Measurements from ENCODE around the gene BIRC6. TPM values are rescaled to one million over a fixed set of nuclear protein-coding genes. Genes with fewer than 3 reads are reported as not detected.

Gene BIRC6
- polyA plus RNA-seq, 1 donor (not counting 4 experiments of a cell fraction or from before 2014, with no cell fraction given) = 57.0 TPM

- Histone ChIP-seq H3K36me3 (ENCODE audit: control insufficient read depth in 2 of 2, extremely low read depth in 1 of 2, insufficient read depth in 2 of 2, low read length in 2 of 2) (peaks cover 4 to 5% of the 10 kb centered on the region in 2 experiments), H3K27me3 (ENCODE audit: control insufficient read depth, extremely low read depth, insufficient read depth, low read length) (no peaks in the 10 kb centered on the region), H3K9me3 (ENCODE audit: control insufficient read depth, low read depth, low read length) (no peaks in the 10 kb centered on the region), H3K27ac (ENCODE audit: control insufficient read depth, insufficient read depth, low read length) (no peak overlapping the region), H3K79me2 (ENCODE audit: control insufficient read depth, insufficient read depth, low read length) (peaks cover 29% of the 10 kb centered on the region), H3K4me3 (ENCODE audit: control insufficient read depth in 2 of 3, extremely low read depth in 1 of 3, insufficient read depth in 2 of 3, low read depth in 1 of 3, low read length in 3 of 3) (no peak overlapping the region), H3K4me1 (ENCODE audit: control insufficient read depth, extremely low read depth, insufficient read depth, low read length) (no peaks in the 10 kb centered on the region), H3K9me1 (ENCODE audit: control insufficient read depth, extremely low read depth, insufficient read depth, low read length) (peaks cover under 1% of the 10 kb centered on the region), H3K4me2 (ENCODE audit: control insufficient read depth, extremely low read depth, insufficient read depth, low read depth, low read length) (no peak overlapping the region), H2AFZ (ENCODE audit: control insufficient read depth, low read length) (no peak overlapping the region), H3K9ac (ENCODE audit: control insufficient read depth, extremely low read depth, insufficient read depth, low read length) (no peak overlapping the region), H4K20me1 (ENCODE audit: control insufficient read depth, extremely low read depth, insufficient read depth, low read length) (no peaks in the 10 kb centered on the region)
- FAIRE-seq (no peak), DNase-seq (ENCODE audit: low read depth, low spot score) (no peak)
- no peak for TF ChIP-seq CTCF (optimal IDR thresholded peaks at IDR 0.05 in 1 of 3, IDR thresholded peaks at IDR 0.05 in 1 of 3, conservative IDR thresholded peaks at IDR 0.05 in 1 of 3; ENCODE audit: extremely low read depth in 1 of 3, insufficient read depth in 2 of 3, low read length in 3 of 3)
- no peak for TF ChIP-seq EZH2 (IDR thresholded peaks at IDR 0.05; ENCODE audit: low read length)
- dilution Hi-C loops (cut with MboI; ENCODE audit: extremely low pct_ligation_motif_present, low sequenced_read_pairs) = no loop called here
Observed at GRCh38 chr2:32430804-32431203, 74.0 kb downstream of the BIRC6 start.

GRCh38 chr2:32436150-32436549 is 79.3 kb downstream of the BIRC6 start:
- no peaks in the 10 kb centered on the region for H3K9me3 ChIP-seq (ENCODE audit: control insufficient read depth, low read depth, low read length)
- H2AFZ ChIP-seq (ENCODE audit: control insufficient read depth, low read length) = no peak overlapping the region
- FAIRE-seq (no peak), DNase-seq (ENCODE audit: low read depth, low spot score) (no peak)
- peaks cover 7 to 29% of the 10 kb centered on the region in 2 experiments for H3K36me3 ChIP-seq (ENCODE audit: control insufficient read depth in 2 of 2, extremely low read depth in 1 of 2, insufficient read depth in 2 of 2, low read length in 2 of 2)
- peaks cover 6% of the 10 kb centered on the region for H3K79me2 ChIP-seq (ENCODE audit: control insufficient read depth, insufficient read depth, low read length)
- no peak overlapping the region for H3K27ac ChIP-seq (ENCODE audit: control insufficient read depth, insufficient read depth, low read length)
- H3K9me1 ChIP-seq (ENCODE audit: control insufficient read depth, extremely low read depth, insufficient read depth, low read length) = no peaks in the 10 kb centered on the region
- dilution Hi-C loops (cut with MboI; ENCODE audit: extremely low pct_ligation_motif_present, low sequenced_read_pairs) = no loop called here
- no peaks in the 10 kb centered on the region for H3K27me3 ChIP-seq (ENCODE audit: control insufficient read depth, extremely low read depth, insufficient read depth, low read length)
- H3K9ac ChIP-seq (ENCODE audit: control insufficient read depth, extremely low read depth, insufficient read depth, low read length) = no peak overlapping the region
- no peaks in the 10 kb centered on the region for H4K20me1 ChIP-seq (ENCODE audit: control insufficient read depth, extremely low read depth, insufficient read depth, low read length)
- H3K4me3 ChIP-seq (ENCODE audit: control insufficient read depth in 2 of 3, extremely low read depth in 1 of 3, insufficient read depth in 2 of 3, low read depth in 1 of 3, low read length in 3 of 3) = no peak overlapping the region
- TF ChIP-seq EZH2 (IDR thresholded peaks at IDR 0.05; ENCODE audit: low read length) (no peak), CTCF (optimal IDR thresholded peaks at IDR 0.05 in 1 of 3, IDR thresholded peaks at IDR 0.05 in 1 of 3, conservative IDR thresholded peaks at IDR 0.05 in 1 of 3; ENCODE audit: extremely low read depth in 1 of 3, insufficient read depth in 2 of 3, low read length in 3 of 3) (no peak)
- no peaks in the 10 kb centered on the region for H3K4me1 ChIP-seq (ENCODE audit: control insufficient read depth, extremely low read depth, insufficient read depth, low read length)
- H3K4me2 ChIP-seq (ENCODE audit: control insufficient read depth, extremely low read depth, insufficient read depth, low read depth, low read length) = no peak overlapping the region
